Loucy (cell line): ENCODE measurements around the gene CDK16.

Experiments used
- CTCF ChIP-seq: fragments of 200-600 bp; sonication (generic); conservative IDR thresholded peaks from 2 replicates; pipeline ENCODE4 v1.5.1; 2014; ENCODE audit warnings: mild to moderate bottlenecking, antibody characterized with exemption, low read length
- EZH2phosphoT487 ChIP-seq: fragments of 200-600 bp; IDR thresholded peaks from 2 replicates; pipeline ENCODE4 v1.6.1; 2018; ENCODE audit warnings: antibody characterized with exemption, mild to moderate bottlenecking, moderate library complexity, borderline replicate concordance

- TF ChIP-seq CTCF (no peak), EZH2phosphoT487 (no peak)
Measured at GRCh38 chrX:47170861-47171692, 47.4 kb upstream of the CDK16 start.
